GM12892 (cell line): ENCODE data around the gene PAQR8.

ENCODE experiments used
- DNase-seq: peaks from one replicate; pipeline ENCODE4 v3.0.0; 2011; ENCODE audit not compliant: insufficient read length
- FAIRE-seq: peaks from 2 replicates; lab custom pipeline; 2011; peaks lifted over from hg19 to GRCh38; lab: Jason Lieb, UNC
- POLR2A ChIP-seq: IDR thresholded peaks from 2 replicates; pipeline ENCODE4 v1.6.1; 2011; ENCODE audit warnings: low read depth, low read length, control low read depth
- POLR2AphosphoS5 ChIP-seq: IDR thresholded peaks from 2 replicates; pipeline ENCODE4 v1.6.1; 2011; ENCODE audit warnings: low read depth, low read length, control low read depth
- TAF1 ChIP-seq: IDR thresholded peaks from 2 replicates; pipeline ENCODE4 v1.6.1; 2011; ENCODE audit warnings: low read depth, mild to moderate bottlenecking, control low read depth, low read length, borderline replicate concordance

The PAQR8 gene

DNA sequence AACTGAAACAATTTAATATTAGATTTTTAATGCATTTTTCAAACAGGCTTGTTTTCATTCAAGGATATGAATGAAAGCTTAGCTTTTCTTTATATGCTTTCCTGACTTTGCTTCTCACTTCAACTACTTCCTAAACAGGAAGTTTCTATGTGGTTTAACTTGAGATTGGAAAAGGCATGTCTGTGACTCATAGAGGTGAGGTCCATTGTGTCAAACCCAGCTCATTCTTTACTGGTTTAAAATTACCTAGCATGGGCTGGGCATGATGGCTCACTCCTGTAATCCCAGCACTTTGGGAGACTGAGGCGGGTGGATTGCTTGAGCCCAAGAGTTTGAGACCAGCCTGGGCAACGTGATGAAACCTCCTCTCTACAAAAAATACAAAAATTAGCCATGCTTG lies 92.6 kb downstream of the PAQR8 start:
- no peak for DNase-seq
- TF ChIP-seq POLR2A (no peak), POLR2AphosphoS5 (no peak), TAF1 (no peak)
- no peak for FAIRE-seq

GRCh38 chr6:52457096-52457495 lies 95.1 kb downstream of the PAQR8 start:
- DNase-seq (no peak), FAIRE-seq (no peak)
- TF ChIP-seq POLR2A, result no peak
- TF ChIP-seq TAF1, result no peak
- no peak for TF ChIP-seq POLR2AphosphoS5
